ENCODE results near the gene MCRIP2. TPM values are rescaled to one million over a fixed set of nuclear protein-coding genes. Genes with fewer than 3 reads are reported as not detected.
A peak's percentile ranks its signal among the peaks of the same experiment; 100 is the strongest.

The MCRIP2 gene
- total RNA-seq, 1 donor from 2014 or later: 20.9 TPM

DNA sequence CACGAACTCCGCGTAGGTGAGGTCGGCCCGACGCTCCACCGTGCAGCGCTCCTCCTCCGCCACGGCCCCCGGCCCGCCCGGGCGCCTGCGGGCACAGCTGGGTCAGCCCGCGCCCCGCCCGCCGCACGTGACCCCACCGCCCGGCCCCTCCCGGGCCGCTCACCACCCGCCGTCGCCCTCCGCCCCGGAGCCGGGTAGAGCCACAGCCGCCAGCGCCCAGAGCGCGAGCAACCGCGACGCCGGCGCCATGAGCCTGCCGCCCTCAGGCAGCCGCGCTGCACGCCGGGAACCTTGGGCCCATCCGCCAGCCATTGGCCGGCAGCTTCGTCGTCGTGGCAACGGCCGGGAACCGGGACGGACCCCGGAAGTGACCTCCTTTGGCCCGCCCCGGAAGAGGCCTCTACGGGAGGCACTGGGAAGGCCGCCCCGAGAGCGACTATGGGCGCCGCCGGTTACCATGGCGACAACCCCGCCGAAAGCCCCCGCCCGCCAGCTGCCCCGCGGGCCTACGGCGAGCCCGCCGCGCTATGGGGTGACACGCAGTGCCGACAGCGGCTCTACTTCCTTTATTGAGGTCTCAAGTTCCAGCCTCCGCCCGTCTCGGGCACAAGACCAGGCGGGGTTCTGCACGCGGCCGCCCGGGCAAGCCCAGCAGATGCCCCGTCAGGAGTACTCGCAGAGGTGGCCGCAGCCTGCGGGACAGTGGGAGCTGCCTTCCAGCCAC, 42.6 kb downstream of the MCRIP2 start, which contains the start of gene JMJD8:
Gene JMJD8 (minus strand): TSS at position 264 of the 724 bp plus-strand sequence. CDS start 15 bp downstream, at position 249.
- H3K27ac ChIP-seq (ENCODE audit: low read depth, low read length): peak within 1 kb of the TSS; percentile 50
- H2AFZ ChIP-seq (ENCODE audit: low read depth, low read length): peak within 1 kb of the TSS; percentile 18
- Mint-ChIP-seq H3K27me3 (ENCODE audit: low read depth, unreplicated experiment) (no peaks in the 10 kb centered on the region), H3K4me3 (ENCODE audit: unreplicated experiment) (peak within 1 kb of the TSS; percentile 78), H3K36me3 (ENCODE audit: low read depth, unreplicated experiment) (peaks cover 10% of the 10 kb centered on the region), H3K27ac (ENCODE audit: unreplicated experiment) (peak within 1 kb of the TSS; percentile 47), H3K4me1 (ENCODE audit: low read depth, unreplicated experiment) (peaks cover 13% of the 10 kb centered on the region), H3K9me3 (ENCODE audit: unreplicated experiment) (no peaks in the 10 kb centered on the region)
- peak within 1 kb of the TSS; percentile 65 for H3K9ac ChIP-seq (ENCODE audit: low read length)
- H3K9me3 ChIP-seq (ENCODE audit: insufficient read depth, low read depth, low read length): no peaks in the 10 kb centered on the region
- H3K27me3 ChIP-seq (ENCODE audit: insufficient read depth, low read length): no peaks in the 10 kb centered on the region
- peaks cover 32% of the 10 kb centered on the region for H3K4me1 ChIP-seq (ENCODE audit: insufficient read depth, low read length)
- DNase-seq (ENCODE audit: low read depth): peak; percentile 87
- peaks cover 3% of the 10 kb centered on the region for H3K36me3 ChIP-seq (ENCODE audit: insufficient read depth, low read length)
- TF ChIP-seq, protein P1, sequence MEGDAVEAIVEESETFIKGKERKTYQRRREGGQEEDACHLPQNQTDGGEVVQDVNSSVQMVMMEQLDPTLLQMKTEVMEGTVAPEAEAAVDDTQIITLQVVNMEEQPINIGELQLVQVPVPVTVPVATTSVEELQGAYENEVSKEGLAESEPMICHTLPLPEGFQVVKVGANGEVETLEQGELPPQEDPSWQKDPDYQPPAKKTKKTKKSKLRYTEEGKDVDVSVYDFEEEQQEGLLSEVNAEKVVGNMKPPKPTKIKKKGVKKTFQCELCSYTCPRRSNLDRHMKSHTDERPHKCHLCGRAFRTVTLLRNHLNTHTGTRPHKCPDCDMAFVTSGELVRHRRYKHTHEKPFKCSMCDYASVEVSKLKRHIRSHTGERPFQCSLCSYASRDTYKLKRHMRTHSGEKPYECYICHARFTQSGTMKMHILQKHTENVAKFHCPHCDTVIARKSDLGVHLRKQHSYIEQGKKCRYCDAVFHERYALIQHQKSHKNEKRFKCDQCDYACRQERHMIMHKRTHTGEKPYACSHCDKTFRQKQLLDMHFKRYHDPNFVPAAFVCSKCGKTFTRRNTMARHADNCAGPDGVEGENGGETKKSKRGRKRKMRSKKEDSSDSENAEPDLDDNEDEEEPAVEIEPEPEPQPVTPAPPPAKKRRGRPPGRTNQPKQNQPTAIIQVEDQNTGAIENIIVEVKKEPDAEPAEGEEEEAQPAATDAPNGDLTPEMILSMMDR (IDR thresholded peaks at IDR 0.05; ENCODE audit: insufficient read depth, low read depth, low read length): no peak
- no peak for TF ChIP-seq EZH2 (IDR thresholded peaks at IDR 0.05; ENCODE audit: insufficient read depth, low read length)
- H4K20me1 ChIP-seq (ENCODE audit: insufficient read depth, low read length): peaks cover 31% of the 10 kb centered on the region
- H3K79me2 ChIP-seq (ENCODE audit: insufficient read depth, low read length): peaks cover 71% of the 10 kb centered on the region
- FAIRE-seq: no peak
- H3K4me3 ChIP-seq (ENCODE audit: insufficient read depth, low read depth, low read length): peak within 1 kb of the TSS; percentile 57
- H3K4me2 ChIP-seq (ENCODE audit: low read length): peak within 1 kb of the TSS; percentile 88

DNA sequence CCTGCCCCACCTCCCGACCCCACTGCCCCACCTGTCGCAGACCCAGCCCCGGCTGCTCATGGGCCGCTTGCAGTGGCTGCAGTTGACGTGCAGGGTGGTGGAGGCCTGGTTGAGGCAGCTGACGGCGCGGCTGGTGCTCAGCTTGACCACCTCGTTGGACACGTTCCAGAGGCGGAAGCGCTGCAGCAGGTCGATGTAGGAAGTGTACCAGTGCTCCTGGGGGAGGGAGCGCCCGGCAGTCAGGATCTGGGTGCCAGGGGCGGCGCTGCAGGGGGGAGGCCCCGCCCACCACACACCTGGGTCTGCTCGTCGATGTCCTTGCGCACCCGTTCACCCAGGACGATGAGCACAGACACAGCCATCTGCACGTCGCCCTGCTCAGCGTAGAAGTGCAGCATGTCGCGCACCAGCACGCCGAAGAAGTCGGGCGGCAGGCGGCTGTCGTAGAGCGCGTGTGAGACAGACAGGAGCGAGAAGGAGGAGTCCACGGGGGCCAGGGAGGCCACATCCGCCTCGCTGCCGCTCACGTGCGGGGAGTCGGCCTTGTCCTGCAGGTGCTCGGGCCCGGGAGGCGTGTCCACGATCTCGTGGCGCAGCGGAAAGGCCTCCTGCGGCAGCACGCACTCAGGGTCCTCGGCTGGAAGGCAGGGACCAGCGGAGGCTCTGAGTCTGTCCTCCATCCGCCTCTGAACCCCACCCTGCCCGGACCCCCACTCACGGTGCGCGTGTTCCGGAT, 43.5 kb downstream of the MCRIP2 start:
- no peaks in the 10 kb centered on the region for H3K27me3 ChIP-seq (ENCODE audit: insufficient read depth, low read length)
- peaks cover 3% of the 10 kb centered on the region for H3K36me3 ChIP-seq (ENCODE audit: insufficient read depth, low read length)
- peaks cover 78% of the 10 kb centered on the region for H3K79me2 ChIP-seq (ENCODE audit: insufficient read depth, low read length)
- TF ChIP-seq EZH2 (IDR thresholded peaks at IDR 0.05; ENCODE audit: insufficient read depth, low read length): no peak
- TF ChIP-seq, protein P1 (IDR thresholded peaks at IDR 0.05; ENCODE audit: insufficient read depth, low read depth, low read length): no peak
- H2AFZ ChIP-seq (ENCODE audit: low read depth, low read length): no peak overlapping the region
- peaks cover 10% of the 10 kb centered on the region for H3K36me3 Mint-ChIP-seq (ENCODE audit: low read depth, unreplicated experiment)
- DNase-seq (ENCODE audit: low read depth) (no peak), FAIRE-seq (no peak)
- peaks cover 31% of the 10 kb centered on the region for H4K20me1 ChIP-seq (ENCODE audit: insufficient read depth, low read length)
- H3K4me3 Mint-ChIP-seq (ENCODE audit: unreplicated experiment): no peak overlapping the region
- no peaks in the 10 kb centered on the region for H3K9me3 Mint-ChIP-seq (ENCODE audit: unreplicated experiment)
- peaks cover 13% of the 10 kb centered on the region for H3K4me1 Mint-ChIP-seq (ENCODE audit: low read depth, unreplicated experiment)
- H3K9ac ChIP-seq (ENCODE audit: low read length): no peak overlapping the region
- H3K27me3 Mint-ChIP-seq (ENCODE audit: low read depth, unreplicated experiment): no peaks in the 10 kb centered on the region
- H3K4me1 ChIP-seq (ENCODE audit: insufficient read depth, low read length): peaks cover 34% of the 10 kb centered on the region
- no peaks in the 10 kb centered on the region for H3K9me3 ChIP-seq (ENCODE audit: insufficient read depth, low read depth, low read length)
- H3K4me3 ChIP-seq (ENCODE audit: insufficient read depth, low read depth, low read length): no peak overlapping the region
- H3K27ac Mint-ChIP-seq (ENCODE audit: unreplicated experiment): no peak overlapping the region
- no peak overlapping the region for H3K27ac ChIP-seq (ENCODE audit: low read depth, low read length)
- no peak overlapping the region for H3K4me2 ChIP-seq (ENCODE audit: low read length)

All from astrocyte (in vitro differentiated cells and primary cell).